Sigmoid colon (tissue), 4 donors: ENCODE measurements around the gene HOXA11.
A peak's percentile ranks its signal among the peaks of the same experiment; 100 is the strongest.

Source experiments
- CTCF ChIP-seq, 4 experiments: fragments of 450-650 bp in 3 of 4; fragments of 200-600 bp in 1 of 4; IDR thresholded peaks; one replicate each; pipeline ENCODE4 v1.5.1; 2016 to 2019; ENCODE audit warnings: antibody characterized with exemption in 4 of 4, mild to moderate bottlenecking in 3 of 4, moderate library complexity in 2 of 4
- POLR2AphosphoS5 ChIP-seq, 4 donors: sonication (generic); formaldehyde crosslinking; IDR thresholded peaks; one replicate each; pipeline ENCODE4 v1.6.1; 2017; ENCODE audit warnings: antibody characterized with exemption in 4 of 4

- TF ChIP-seq CTCF (IDR thresholded peaks at IDR 0.05) (peak; percentile 98 to 100 (median 99)), POLR2AphosphoS5 (IDR thresholded peaks at IDR 0.05) (peak in 1 of 4 donors; percentile 38)
Observed at GRCh38 chr7:27160546-27161213, 24.4 kb downstream of the HOXA11 start.
